RWPE1 (cell line): ENCODE results near the gene RS1.

Experiments used
- CTCF ChIA-PET: fragments of 350-600 bp; sonication (Branson Sonifier 250); formaldehyde crosslinking; extraction: SDS; loops from one replicate; lab custom pipeline; 2021; lab: Yijun Ruan, JAX
- POLR2A ChIA-PET: fragments of 400-600 bp; formaldehyde crosslinking; extraction: SDS; loops from one replicate; lab custom pipeline; 2020; ENCODE audit warnings: antibody characterized with exemption; ENCODE audit not compliant: low non-redundant PET; lab: Yijun Ruan, JAX
- DNase-seq: peaks from one replicate; pipeline ENCODE4 v3.0.0; 2012; ENCODE audit warnings: low spot score
- H3K27ac ChIP-seq: fragments of 450-650 bp; 2 replicates; pipeline ENCODE4 v1.5.1; 2017
- CTCF ChIP-seq: fragments of 450-650 bp; conservative IDR thresholded peaks from 2 replicates; pipeline ENCODE4 v1.5.1; 2017; ENCODE audit warnings: low read depth, mild to moderate bottlenecking

The RS1 gene

GRCh38 chrX:18674417-18674787, 2.5 kb upstream of the RS1 start:
- TF ChIP-seq CTCF, result no peak
- POLR2A ChIA-PET, result no interaction called here
- no peak for DNase-seq
- CTCF ChIA-PET, result no interaction called here
- H3K27ac ChIP-seq, result no peak overlapping the region

DNA sequence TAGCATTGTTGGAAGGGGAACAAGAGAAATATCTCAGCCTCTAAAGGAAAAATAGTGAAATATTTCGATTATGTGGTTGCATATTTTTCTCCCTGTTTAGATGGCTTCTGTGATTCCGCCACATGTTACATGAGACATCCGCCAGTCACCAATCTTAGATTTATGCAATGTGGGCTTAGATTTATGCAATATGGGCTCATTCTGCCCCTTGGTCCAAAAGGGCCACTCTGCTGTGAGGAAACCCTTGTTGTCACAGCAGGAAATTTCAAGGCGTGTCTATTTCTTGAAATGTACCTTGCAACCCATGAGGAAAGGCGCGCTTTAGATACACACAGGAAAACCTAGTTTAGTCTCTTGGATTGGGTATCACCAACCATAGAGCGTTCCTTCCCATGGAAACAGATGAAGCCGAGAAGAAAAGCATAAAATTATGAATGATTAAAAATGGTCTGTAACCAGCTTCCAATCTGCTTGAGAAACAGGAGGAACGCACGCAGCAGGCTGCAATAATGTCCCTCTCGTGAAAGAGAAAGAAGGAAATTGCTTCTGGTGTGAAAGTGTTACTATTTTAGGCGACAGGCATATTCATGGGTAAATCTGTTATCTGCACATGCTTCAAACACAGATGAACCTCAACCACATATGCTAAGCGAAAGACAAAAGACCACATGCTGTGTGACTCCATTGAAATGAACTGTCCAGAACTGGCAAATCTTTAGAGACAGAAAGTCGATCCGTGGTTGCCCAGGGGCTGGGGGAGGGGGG, 3.7 kb downstream of the RS1 start:
- no peak for TF ChIP-seq CTCF
- ChIA-PET CTCF (no interaction called here), POLR2A (no interaction called here)
- no peak for DNase-seq
- H3K27ac ChIP-seq, result no peak overlapping the region

DNA sequence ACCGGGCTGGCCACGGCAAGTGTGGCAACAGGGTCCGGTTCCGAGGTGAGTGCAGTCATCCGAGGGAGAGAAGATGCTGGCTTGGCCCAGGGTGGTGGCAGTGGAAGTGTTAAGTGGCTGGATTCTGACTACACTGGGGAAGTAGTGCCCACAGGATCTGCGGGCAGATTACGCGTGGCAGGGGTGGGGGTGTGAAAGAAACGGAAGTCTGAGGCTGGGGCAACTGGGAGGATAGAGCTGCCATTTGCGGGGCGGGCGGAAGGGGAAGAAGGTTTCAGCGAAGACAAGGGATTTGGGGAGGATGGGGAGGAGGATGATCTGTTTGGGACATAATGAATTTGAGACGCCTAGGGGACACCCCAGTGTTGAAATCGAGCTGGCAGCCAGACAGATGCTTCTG, 5.3 kb downstream of the RS1 start:
- ChIA-PET CTCF (interaction anchor here (0.8 kb wide), 1 partner anchor 10 kb away, joined by 3 read pairs; no protein-coding TSS in a partner anchor), POLR2A (no interaction called here)
- DNase-seq, result no peak
- no peak overlapping the region for H3K27ac ChIP-seq
- TF ChIP-seq CTCF, result no peak

GRCh38 chrX:18664947-18665346, 7.0 kb downstream of the RS1 start:
- no peak for DNase-seq
- TF ChIP-seq CTCF, result no peak
- POLR2A ChIA-PET, result no interaction called here
- CTCF ChIA-PET, result no interaction called here
- no peak overlapping the region for H3K27ac ChIP-seq

DNA sequence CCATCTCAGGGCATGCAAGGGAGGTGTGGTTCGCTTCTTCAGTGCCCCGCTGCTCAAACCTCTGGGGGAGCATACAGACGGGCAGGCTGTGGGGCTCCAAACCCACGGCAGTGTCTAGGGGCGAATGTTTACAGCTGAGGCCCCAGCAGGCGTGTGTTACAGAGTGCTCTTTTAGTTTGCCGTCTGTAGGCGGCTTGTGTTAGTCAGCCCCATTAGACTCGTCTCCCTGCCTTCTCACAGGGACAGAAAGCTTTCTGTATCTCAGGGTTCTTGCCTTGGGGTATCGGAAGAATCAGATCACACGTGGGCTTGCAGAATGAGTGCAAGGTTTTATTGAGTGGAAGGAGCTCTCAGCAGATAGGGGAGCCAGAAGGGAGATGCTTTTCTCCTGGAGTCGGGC, 10.6 kb downstream of the RS1 start:
- no peak for TF ChIP-seq CTCF
- ChIA-PET CTCF (interaction anchor here (0.5 kb wide), 1 partner anchor 948 kb away, joined by 3 read pairs; no protein-coding TSS in a partner anchor), POLR2A (no interaction called here)
- DNase-seq, result no peak
- H3K27ac ChIP-seq, result no peak overlapping the region

DNA sequence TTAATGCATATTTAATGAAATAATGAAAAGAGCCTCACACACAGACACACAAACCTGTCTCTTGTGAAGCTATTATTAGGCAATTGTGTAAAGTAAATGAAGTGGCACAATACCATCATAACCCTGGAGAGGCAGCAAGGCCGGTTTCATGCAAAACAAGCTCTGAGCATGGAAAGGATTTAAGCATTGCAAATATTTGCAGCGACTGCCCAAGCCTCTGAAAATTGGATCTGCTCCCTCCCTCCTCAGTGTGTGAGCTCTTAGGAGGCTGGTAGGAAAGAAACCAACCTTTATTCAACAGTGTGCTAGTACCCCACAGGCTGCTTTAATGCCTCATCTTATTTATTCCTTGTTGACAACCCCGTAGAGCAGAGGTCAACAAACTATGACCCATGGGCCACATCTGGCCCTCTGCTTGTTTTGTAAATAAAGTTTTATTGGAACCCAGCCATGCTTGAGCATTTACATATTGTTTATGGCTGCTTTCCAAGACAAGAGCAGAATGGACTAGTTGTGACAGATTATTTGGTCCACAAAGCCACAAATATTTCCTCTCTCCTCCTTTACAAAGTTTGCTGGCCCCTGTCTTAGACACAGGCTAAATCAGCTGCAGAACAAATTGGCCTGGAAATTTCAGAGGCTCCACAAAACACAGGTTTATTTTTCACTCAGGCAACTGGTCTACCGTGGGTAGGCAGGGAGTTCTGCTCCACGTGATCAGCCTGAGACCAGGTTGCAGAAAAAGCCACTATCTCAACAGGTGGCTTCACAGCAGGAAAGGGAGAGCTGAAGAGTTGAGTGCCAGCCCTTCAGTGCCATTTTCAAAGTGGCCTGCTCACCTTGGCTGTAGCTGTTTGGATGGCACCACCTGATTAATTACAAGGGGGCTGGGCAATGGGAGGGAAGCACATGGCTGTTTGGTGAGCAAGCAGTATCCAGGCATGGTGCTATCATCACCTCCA, 16.8 kb downstream of the RS1 start:
- POLR2A ChIA-PET, result no interaction called here
- CTCF ChIA-PET, result interaction anchor here (0.7 kb wide), 1 partner anchor 642 kb away, joined by 4 read pairs; no protein-coding TSS in a partner anchor
- DNase-seq, result no peak
- TF ChIP-seq CTCF, result no peak
- no peak overlapping the region for H3K27ac ChIP-seq
